ENCODE data around the gene USP35.

USP35 gene

GRCh38 chr11:78190871-78191538 lies 2.3 kb downstream of the USP35 start:
- Histone ChIP-seq H3K36me3 (peaks cover 8% of the 10 kb centered on the region), H3K27me3 (peaks cover 10% of the 10 kb centered on the region), H3K4me1 (ENCODE audit: control insufficient read depth in 1 of 2, insufficient read depth in 1 of 2, low read depth in 1 of 2, low read length in 1 of 2) (peaks cover 29% of the 10 kb centered on the region in 2 experiments), H3K4me3 (ENCODE audit: low read depth in 1 of 2, low read length in 1 of 2) (no peak overlapping the region), H3K9me3 (no peaks in the 10 kb centered on the region), H3K27ac (no peak overlapping the region)
- TF ChIP-seq CTCF (IDR thresholded peaks at IDR 0.05): no peak

DNA sequence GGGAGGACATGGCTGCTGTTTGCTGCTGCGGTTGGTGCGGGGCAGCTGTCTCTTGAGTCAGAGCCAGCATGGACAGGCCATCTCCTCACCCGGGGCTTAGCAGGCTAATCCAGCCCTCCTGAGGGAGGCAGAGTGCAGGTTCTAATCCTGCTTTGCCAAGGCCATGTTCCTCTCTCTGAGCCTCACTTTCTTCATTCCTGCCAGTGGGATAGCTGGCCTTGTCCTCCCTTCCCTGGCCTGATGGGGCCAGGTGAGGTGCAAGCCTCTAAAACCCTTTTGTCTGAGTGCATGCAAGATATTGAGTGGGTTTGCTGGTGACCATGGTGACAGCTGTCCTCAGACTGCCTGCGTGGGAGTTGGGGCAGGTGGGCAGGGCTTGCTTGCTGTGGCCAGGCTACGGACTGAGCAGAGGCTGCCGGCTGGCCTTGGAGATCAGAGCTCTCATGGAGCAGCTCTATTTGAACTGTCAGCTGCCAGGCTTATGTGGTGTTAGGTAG lies 3.6 kb downstream of the USP35 start:
- TF ChIP-seq CTCF (IDR thresholded peaks at IDR 0.05): no peak
- Histone ChIP-seq H3K36me3 (peaks cover 4% of the 10 kb centered on the region), H3K4me1 (ENCODE audit: control insufficient read depth in 1 of 2, insufficient read depth in 1 of 2, low read depth in 1 of 2, low read length in 1 of 2) (peaks cover 23 to 28% of the 10 kb centered on the region in 2 experiments), H3K27me3 (peaks cover 17% of the 10 kb centered on the region), H3K27ac (no peak overlapping the region), H3K9me3 (no peaks in the 10 kb centered on the region), H3K4me3 (ENCODE audit: low read depth in 1 of 2, low read length in 1 of 2) (no peak overlapping the region)

GRCh38 chr11:78192911-78193351 lies 4.2 kb downstream of the USP35 start:
- TF ChIP-seq CTCF (IDR thresholded peaks at IDR 0.05): no peak
- peaks cover 17 to 24% of the 10 kb centered on the region in 2 experiments for H3K4me1 ChIP-seq (ENCODE audit: control insufficient read depth in 1 of 2, insufficient read depth in 1 of 2, low read depth in 1 of 2, low read length in 1 of 2)

GRCh38 chr11:78193806-78194205 lies 5.1 kb downstream of the USP35 start:
- TF ChIP-seq CTCF (IDR thresholded peaks at IDR 0.05): no peak
- Histone ChIP-seq H3K27me3 (peaks cover 17% of the 10 kb centered on the region), H3K27ac (no peak overlapping the region), H3K9me3 (no peaks in the 10 kb centered on the region), H3K4me1 (ENCODE audit: control insufficient read depth in 1 of 2, insufficient read depth in 1 of 2, low read depth in 1 of 2, low read length in 1 of 2) (peaks cover 15 to 22% of the 10 kb centered on the region in 2 experiments), H3K4me3 (ENCODE audit: low read depth in 1 of 2, low read length in 1 of 2) (no peak overlapping the region), H3K36me3 (no peaks in the 10 kb centered on the region)

More at GRCh38 chr11:78192911-78193351, 4.2 kb downstream of the USP35 start:
- peaks cover 17% of the 10 kb centered on the region for H3K27me3 ChIP-seq
- no peak overlapping the region for H3K27ac ChIP-seq
- H3K4me3 ChIP-seq (ENCODE audit: low read depth in 1 of 2, low read length in 1 of 2): no peak overlapping the region
- no peaks in the 10 kb centered on the region for H3K9me3 ChIP-seq
- peaks cover 4% of the 10 kb centered on the region for H3K36me3 ChIP-seq

- H3K4me1 ChIP-seq (ENCODE audit: control insufficient read depth in 1 of 2, insufficient read depth in 1 of 2, low read depth in 1 of 2, low read length in 1 of 2): peaks cover 8 to 15% of the 10 kb centered on the region in 2 experiments
- no peak overlapping the region for H3K27ac ChIP-seq
- H3K36me3 ChIP-seq: no peaks in the 10 kb centered on the region
- TF ChIP-seq CTCF (IDR thresholded peaks at IDR 0.05): no peak
- H3K9me3 ChIP-seq: no peaks in the 10 kb centered on the region
- no peak overlapping the region for H3K4me3 ChIP-seq (ENCODE audit: low read depth in 1 of 2, low read length in 1 of 2)
- peaks cover 17% of the 10 kb centered on the region for H3K27me3 ChIP-seq
Measured at GRCh38 chr11:78194490-78194889, 5.8 kb downstream of the USP35 start.

Data from neutrophil (primary cell).